Measurements from ENCODE around the gene FCRL4. TPM values are rescaled to one million over a fixed set of nuclear protein-coding genes. Genes with fewer than 3 reads are reported as not detected.

The FCRL4 gene
- total RNA-seq, 2 donors from 2014 or later = not detected

- ATAC-seq = no peak
- Histone ChIP-seq H3K4me3 (no peak overlapping the region), H3K9me3 (no peaks in the 10 kb centered on the region), H3K4me1 (no peaks in the 10 kb centered on the region), H3K27me3 (no peaks in the 10 kb centered on the region), H3K36me3 (replicated peaks in 1 of 2; ENCODE audit: insufficient read depth in 1 of 2, low read depth in 2 of 2) (no peaks in the 10 kb centered on the region), H3K27ac (no peak overlapping the region)
- TF ChIP-seq POLR2A (IDR thresholded peaks at IDR 0.05) (no peak), CTCF (IDR thresholded peaks at IDR 0.05) (no peak)
- intact Hi-C loops (cut with DNase I) = no loop called here
- no peak for DNase-seq
- WGBS, 2 donors = 68 to 77% methylated on average over 6 of the region's 6 CpGs
Measured at GRCh38 chr1:157596384-157596783, 1.5 kb downstream of the FCRL4 start.

- TF ChIP-seq POLR2A (IDR thresholded peaks at IDR 0.05) (no peak), CTCF (IDR thresholded peaks at IDR 0.05) (no peak)
- H3K27ac ChIP-seq = no peak overlapping the region
- H3K4me3 ChIP-seq = no peak overlapping the region
- no peaks in the 10 kb centered on the region for H3K4me1 ChIP-seq
- H3K9me3 ChIP-seq = no peaks in the 10 kb centered on the region
- intact Hi-C loops (cut with DNase I) = no loop called here
- no peaks in the 10 kb centered on the region for H3K27me3 ChIP-seq
- DNase-seq = no peak
- ATAC-seq = no peak
- 43 to 77% methylated on average over 2 of the region's 2 CpGs for WGBS, 2 donors
- no peaks in the 10 kb centered on the region for H3K36me3 ChIP-seq (replicated peaks in 1 of 2; ENCODE audit: insufficient read depth in 1 of 2, low read depth in 2 of 2)
Measured at GRCh38 chr1:157595356-157595755, 2.5 kb downstream of the FCRL4 start.

- Histone ChIP-seq H3K36me3 (replicated peaks in 1 of 2; ENCODE audit: insufficient read depth in 1 of 2, low read depth in 2 of 2) (no peaks in the 10 kb centered on the region), H3K9me3 (no peaks in the 10 kb centered on the region), H3K27me3 (no peaks in the 10 kb centered on the region), H3K4me3 (no peak overlapping the region), H3K4me1 (no peaks in the 10 kb centered on the region), H3K27ac (no peak overlapping the region)
- intact Hi-C loops (cut with DNase I) = no loop called here
- TF ChIP-seq POLR2A (IDR thresholded peaks at IDR 0.05) = no peak
- TF ChIP-seq CTCF (IDR thresholded peaks at IDR 0.05) = no peak
- no peak for ATAC-seq
- WGBS, 2 donors = 44 to 47% methylated on average over 4 of the region's 4 CpGs
- no peak for DNase-seq
Measured at GRCh38 chr1:157585984-157586383, 11.9 kb downstream of the FCRL4 start.

GRCh38 chr1:157584503-157584902 lies 13.4 kb downstream of the FCRL4 start:
- Histone ChIP-seq H3K4me1 (no peaks in the 10 kb centered on the region), H3K27ac (no peak overlapping the region), H3K9me3 (no peaks in the 10 kb centered on the region), H3K27me3 (no peaks in the 10 kb centered on the region), H3K36me3 (replicated peaks in 1 of 2; ENCODE audit: insufficient read depth in 1 of 2, low read depth in 2 of 2) (no peaks in the 10 kb centered on the region), H3K4me3 (no peak overlapping the region)
- ATAC-seq (no peak), DNase-seq (no peak)
- 84 to 87% methylated on average over 3 of the region's 3 CpGs for WGBS, 2 donors
- intact Hi-C loops (cut with DNase I) = no loop called here
- TF ChIP-seq POLR2A (IDR thresholded peaks at IDR 0.05) (no peak), CTCF (IDR thresholded peaks at IDR 0.05) (no peak)

DNA sequence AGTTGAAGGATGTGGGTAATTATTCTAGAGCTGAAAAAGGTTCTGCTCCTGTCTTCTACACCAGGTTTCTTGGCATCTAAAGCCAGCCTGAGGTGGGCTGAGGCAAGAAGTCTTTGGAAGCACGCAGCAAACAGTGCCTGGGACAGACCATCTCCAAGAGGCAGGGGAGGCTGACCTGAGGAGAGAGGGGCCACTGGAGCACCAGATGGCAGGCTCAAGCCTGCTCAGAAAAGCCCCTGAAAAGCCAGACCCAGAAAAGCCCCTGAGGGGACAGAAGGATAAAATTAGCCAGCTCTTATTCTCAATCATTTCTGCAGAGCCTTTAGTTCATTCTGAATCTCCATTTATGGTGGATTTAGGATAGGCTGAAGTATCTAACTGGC lies 17.1 kb downstream of the FCRL4 start:
- no peaks in the 10 kb centered on the region for H3K36me3 ChIP-seq (replicated peaks in 1 of 2; ENCODE audit: insufficient read depth in 1 of 2, low read depth in 2 of 2)
- 65 to 89% methylated on average over 1 of the region's 1 CpG for WGBS, 2 donors
- no peak for TF ChIP-seq POLR2A (IDR thresholded peaks at IDR 0.05)
- TF ChIP-seq CTCF (IDR thresholded peaks at IDR 0.05) = no peak
- no peak overlapping the region for H3K27ac ChIP-seq
- no peaks in the 10 kb centered on the region for H3K4me1 ChIP-seq
- DNase-seq (no peak), ATAC-seq (no peak)
- H3K9me3 ChIP-seq = no peaks in the 10 kb centered on the region
- H3K27me3 ChIP-seq = no peaks in the 10 kb centered on the region
- no peak overlapping the region for H3K4me3 ChIP-seq
- intact Hi-C loops (cut with DNase I) = no loop called here
